ENCODE data around the gene ZYX.
A peak's percentile ranks its signal among the peaks of the same experiment; 100 is the strongest.
"Not testable (repeated sequence)": the region's sequence is repeated elsewhere in the genome, so short reads cannot be mapped to it uniquely, and the experiment has no call there.

ZYX gene

DNA sequence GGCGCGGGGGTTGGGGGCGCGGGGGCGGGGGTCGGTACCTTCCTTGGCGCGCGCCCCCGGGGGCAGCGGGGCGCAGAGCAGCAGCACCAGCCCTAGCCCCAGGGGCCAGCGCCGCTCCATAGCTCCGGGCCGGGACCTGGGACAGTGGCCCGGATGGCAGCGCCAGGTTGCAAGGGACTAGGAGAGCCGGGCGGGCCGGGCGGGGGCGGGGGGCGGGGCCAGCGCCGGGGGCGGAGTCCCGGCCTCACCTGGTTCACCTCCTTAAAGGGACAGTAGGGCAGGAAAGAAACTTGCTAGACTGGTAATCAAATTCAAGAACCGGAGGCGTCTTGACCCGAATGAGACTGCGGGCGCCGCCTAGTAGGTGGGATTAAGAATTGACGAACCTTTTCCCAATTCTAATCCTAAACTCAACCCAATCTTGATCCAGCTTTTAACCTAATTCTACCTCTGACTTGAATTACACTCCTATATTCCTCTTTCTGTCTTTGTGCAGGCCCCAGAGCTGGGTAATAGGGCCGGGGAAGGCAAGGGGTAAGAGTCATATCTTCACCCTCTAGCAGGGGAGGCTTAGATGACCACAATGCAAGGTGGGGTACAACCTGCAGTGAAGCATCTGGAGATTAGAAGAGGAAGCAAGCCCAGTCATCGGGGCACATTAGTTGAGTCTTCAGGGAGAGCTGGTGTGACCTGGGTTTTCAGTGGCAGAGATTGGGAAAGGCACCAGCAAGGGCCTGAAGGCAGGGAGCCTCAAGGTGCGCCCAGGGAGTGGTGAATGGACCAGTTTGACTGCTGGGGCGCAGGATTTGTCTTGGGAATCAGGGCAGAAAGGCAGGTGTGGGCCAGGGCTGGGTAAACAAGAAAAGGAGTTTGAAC is 27.8 kb downstream of the ZYX start, which contains the start of gene EPHA1:
Gene EPHA1 (minus strand): TSS at position 171 of the 876 bp plus-strand sequence. CDS start 51 bp downstream, at position 120.
- no peak for DNase-seq (ENCODE audit: low read depth)
- TF ChIP-seq, protein P1, sequence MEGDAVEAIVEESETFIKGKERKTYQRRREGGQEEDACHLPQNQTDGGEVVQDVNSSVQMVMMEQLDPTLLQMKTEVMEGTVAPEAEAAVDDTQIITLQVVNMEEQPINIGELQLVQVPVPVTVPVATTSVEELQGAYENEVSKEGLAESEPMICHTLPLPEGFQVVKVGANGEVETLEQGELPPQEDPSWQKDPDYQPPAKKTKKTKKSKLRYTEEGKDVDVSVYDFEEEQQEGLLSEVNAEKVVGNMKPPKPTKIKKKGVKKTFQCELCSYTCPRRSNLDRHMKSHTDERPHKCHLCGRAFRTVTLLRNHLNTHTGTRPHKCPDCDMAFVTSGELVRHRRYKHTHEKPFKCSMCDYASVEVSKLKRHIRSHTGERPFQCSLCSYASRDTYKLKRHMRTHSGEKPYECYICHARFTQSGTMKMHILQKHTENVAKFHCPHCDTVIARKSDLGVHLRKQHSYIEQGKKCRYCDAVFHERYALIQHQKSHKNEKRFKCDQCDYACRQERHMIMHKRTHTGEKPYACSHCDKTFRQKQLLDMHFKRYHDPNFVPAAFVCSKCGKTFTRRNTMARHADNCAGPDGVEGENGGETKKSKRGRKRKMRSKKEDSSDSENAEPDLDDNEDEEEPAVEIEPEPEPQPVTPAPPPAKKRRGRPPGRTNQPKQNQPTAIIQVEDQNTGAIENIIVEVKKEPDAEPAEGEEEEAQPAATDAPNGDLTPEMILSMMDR (conservative IDR thresholded peaks at IDR 0.05; ENCODE audit: low read depth, low read length): peak; percentile 49
- H3K4me3 ChIP-seq (ENCODE audit: low read depth, low read length): no peak within 1 kb of the TSS

- H3K4me3 ChIP-seq (ENCODE audit: low read depth, low read length): no peak overlapping the region
- TF ChIP-seq, protein P1 (conservative IDR thresholded peaks at IDR 0.05; ENCODE audit: low read depth, low read length): no peak
- DNase-seq (ENCODE audit: low read depth): no peak
Measured at GRCh38 chr7:143410521-143411004, 29.4 kb downstream of the ZYX start.

DNA sequence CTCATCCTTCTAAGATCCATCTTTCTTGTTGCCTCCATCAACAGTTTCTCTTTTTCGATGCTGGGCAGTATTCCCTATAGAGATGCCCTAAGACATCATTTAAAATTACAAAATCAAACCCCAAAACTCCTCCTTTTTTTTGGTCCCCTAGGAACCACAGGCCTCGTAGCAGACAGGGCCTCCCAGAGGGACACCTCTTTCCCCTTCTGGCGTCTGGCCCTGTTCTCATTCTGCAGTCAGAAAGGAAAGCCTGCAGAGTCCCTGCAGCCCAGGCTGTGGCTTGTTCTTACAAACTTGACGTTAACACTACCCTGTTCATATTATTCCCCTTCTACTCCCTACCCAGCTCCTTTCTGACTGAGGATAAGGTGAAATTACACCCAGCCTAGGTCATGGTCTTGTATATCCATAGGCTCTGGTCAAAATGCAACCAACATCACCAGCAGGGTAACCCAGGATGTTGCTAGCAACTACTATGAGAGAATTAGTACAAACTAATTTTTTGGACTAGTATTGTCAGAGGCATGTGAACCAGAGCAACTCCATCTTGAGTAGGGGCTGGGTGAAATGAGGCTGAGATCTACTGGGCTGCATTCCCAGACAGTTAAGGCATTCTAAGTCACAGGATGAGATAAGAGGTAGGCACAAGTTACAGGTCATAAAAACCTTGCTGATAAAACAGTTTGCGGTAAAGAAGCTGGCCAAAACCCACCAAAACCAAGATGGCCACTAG is 31.0 kb downstream of the ZYX start:
- TF ChIP-seq, protein P1 (conservative IDR thresholded peaks at IDR 0.05; ENCODE audit: low read depth, low read length): no peak
- no peak for DNase-seq (ENCODE audit: low read depth)
- no peak overlapping the region for H3K4me3 ChIP-seq (ENCODE audit: low read depth, low read length)

DNA sequence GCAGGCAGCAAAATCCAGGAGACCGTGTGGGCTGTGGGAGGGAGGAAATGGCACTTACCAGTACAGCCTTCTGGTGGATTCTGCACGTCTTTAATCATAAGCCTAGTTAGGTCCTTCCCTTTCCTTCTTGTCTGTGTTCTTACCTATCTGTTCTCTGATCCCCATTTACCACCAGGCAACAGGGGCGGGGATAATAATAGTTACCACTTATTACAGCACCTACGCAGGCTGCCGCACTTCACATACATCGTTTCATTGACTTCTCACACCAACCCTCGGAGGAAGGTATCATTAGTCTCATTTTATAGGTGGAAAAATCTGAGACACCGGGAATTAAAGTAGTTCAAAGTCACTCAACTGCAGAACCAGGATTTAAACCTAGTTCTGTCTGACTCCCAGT is 32.0 kb downstream of the ZYX start:
- H3K4me3 ChIP-seq (ENCODE audit: low read depth, low read length): no peak overlapping the region
- no peak for DNase-seq (ENCODE audit: low read depth)
- TF ChIP-seq, protein P1 (conservative IDR thresholded peaks at IDR 0.05; ENCODE audit: low read depth, low read length): no peak

- H3K4me3 ChIP-seq (ENCODE audit: low read depth, low read length); DNase-seq (ENCODE audit: low read depth): not testable (repeated sequence)
Measured at GRCh38 chr7:143415209-143415608, 34.1 kb downstream of the ZYX start.

- TF ChIP-seq, protein P1 (conservative IDR thresholded peaks at IDR 0.05; ENCODE audit: low read depth, low read length): no peak
- DNase-seq (ENCODE audit: low read depth): no peak
- H3K4me3 ChIP-seq (ENCODE audit: low read depth, low read length): no peak overlapping the region
Measured at GRCh38 chr7:143415742-143416397, 34.7 kb downstream of the ZYX start.
